ENCODE data around the gene PGPEP1. TPM values are rescaled to one million over a fixed set of nuclear protein-coding genes. Genes with fewer than 3 reads are reported as not detected.

Gene PGPEP1
- total and polyA plus RNA-seq, 11 donors = 22.5 to 58.6 (median 43.6) TPM

- WGBS, 4 donors = 28 to 69% (median 56%) methylated on average over 7 to 9 of the region's 9 CpGs
- DNase-seq (peak in 1 of 5 donors; percentile 77), ATAC-seq (no peak)
- H3K4me3 ChIP-seq = no peak overlapping the region
- TF ChIP-seq POLR2A (IDR thresholded peaks at IDR 0.05) (no peak), CTCF (IDR thresholded peaks at IDR 0.05) (no peak)
- no peaks in the 10 kb centered on the region for H3K27me3 ChIP-seq
- H3K9me3 ChIP-seq = no peaks in the 10 kb centered on the region
- H3K27ac ChIP-seq = peak overlapping the region in 7 of 12 donors; percentile 96 to 100 (median 99)
- no peaks in the 10 kb centered on the region for H3K36me3 ChIP-seq
- peaks cover 0 to 42% (median 22%) of the 10 kb centered on the region in 12 donors for H3K4me1 ChIP-seq
- intact Hi-C loops (cut with DNase I) = no loop called here
Observed at GRCh38 chr19:18294467-18294864, 45.9 kb upstream of the PGPEP1 start.

GRCh38 chr19:18295034-18295451 lies 45.4 kb upstream of the PGPEP1 start:
- TF ChIP-seq POLR2A (IDR thresholded peaks at IDR 0.05) (no peak), CTCF (IDR thresholded peaks at IDR 0.05) (no peak)
- intact Hi-C loops (cut with DNase I) = no loop called here
- 73 to 98% (median 86%) methylated on average over 4 of the region's 4 CpGs for WGBS, 4 donors
- Histone ChIP-seq H3K27ac (no peak overlapping the region), H3K4me1 (peaks cover 0 to 36% (median 21%) of the 10 kb centered on the region in 12 donors), H3K27me3 (no peaks in the 10 kb centered on the region), H3K4me3 (no peak overlapping the region), H3K9me3 (no peaks in the 10 kb centered on the region), H3K36me3 (no peaks in the 10 kb centered on the region)
- DNase-seq (no peak), ATAC-seq (no peak)

GRCh38 chr19:18297308-18297707 lies 43.1 kb upstream of the PGPEP1 start:
- ATAC-seq (no peak), DNase-seq (no peak)
- Histone ChIP-seq H3K27ac (no peak overlapping the region), H3K9me3 (no peaks in the 10 kb centered on the region), H3K27me3 (no peaks in the 10 kb centered on the region), H3K4me1 (peaks cover 2 to 35% (median 23%) of the 10 kb centered on the region in 12 donors), H3K4me3 (no peak overlapping the region), H3K36me3 (no peaks in the 10 kb centered on the region)
- intact Hi-C loops (cut with DNase I) = no loop called here
- 28 to 41% (median 37%) methylated on average over 4 of the region's 4 CpGs for WGBS, 4 donors
- no peak for TF ChIP-seq CTCF (IDR thresholded peaks at IDR 0.05)
- TF ChIP-seq POLR2A (IDR thresholded peaks at IDR 0.05) = no peak

GRCh38 chr19:18298601-18299000 lies 41.8 kb upstream of the PGPEP1 start:
- H3K9me3 ChIP-seq = no peaks in the 10 kb centered on the region
- no peak for TF ChIP-seq POLR2A (IDR thresholded peaks at IDR 0.05)
- no peak for TF ChIP-seq CTCF (IDR thresholded peaks at IDR 0.05)
- no peaks in the 10 kb centered on the region for H3K36me3 ChIP-seq
- no peak overlapping the region for H3K4me3 ChIP-seq
- H3K27ac ChIP-seq = no peak overlapping the region
- H3K27me3 ChIP-seq = no peaks in the 10 kb centered on the region
- 86 to 95% (median 87%) methylated on average over 6 of the region's 6 CpGs for WGBS, 4 donors
- H3K4me1 ChIP-seq = peaks cover 15 to 38% (median 27%) of the 10 kb centered on the region in 12 donors
- intact Hi-C loops (cut with DNase I) = no loop called here
- DNase-seq = no peak
- no peak for ATAC-seq

Data from heart left ventricle (tissue), 16 donors.